OCI-LY7 (cell line): Measurements from ENCODE around the gene HSP90AB1. TPM values are rescaled to one million over a fixed set of nuclear protein-coding genes. Genes with fewer than 3 reads are reported as not detected.

Experiments used
- BruUV-seq: library from RNA; stranded (reverse); fragments of 400-500 nt; replicated peaks from 2 replicates; lab custom pipeline; 2021; lab: Mats Ljungman, UMichigan
- CTCF ChIA-PET: fragments of 300-600 bp; sonication (Branson Sonifier 250); formaldehyde crosslinking; loops from one replicate; lab custom pipeline; 2022; ENCODE audit warnings: antibody characterized with exemption; ENCODE audit not compliant: unreplicated experiment; lab: Charles Lee
- POLR2A ChIA-PET: fragments of 300-600 bp; sonication (Branson Sonifier 250); formaldehyde crosslinking; loops from one replicate; lab custom pipeline; 2022; ENCODE audit warnings: antibody characterized with exemption; lab: Charles Lee
- DNase-seq: peaks from one replicate; pipeline ENCODE4 v3.0.0-alpha.2; 2015; ENCODE audit warnings: low spot score
- H2AFZ ChIP-seq: fragments of 200-600 bp; sonication (generic), shearing (Covaris generic); 2 replicates; pipeline ENCODE4 v1.6.1; 2014; ENCODE audit warnings: mild to moderate bottlenecking, antibody characterized with exemption, low read length, moderate library complexity
- H3K27ac ChIP-seq: fragments of 200-600 bp; sonication (generic); 2 replicates; pipeline ENCODE4 v1.5.1; 2014; ENCODE audit warnings: mixed run types, low read depth, mild to moderate bottlenecking, moderate library complexity, low read length, inconsistent platforms; ENCODE audit not compliant: poor library complexity, severe bottlenecking
- H3K36me3 ChIP-seq: fragments of 200-600 bp; sonication (generic); 2 replicates; pipeline ENCODE4 v1.6.1; 2014; ENCODE audit warnings: mild to moderate bottlenecking, antibody characterized with exemption, low read length, moderate library complexity, mixed read lengths; ENCODE audit not compliant: insufficient read depth
- H3K4me1 ChIP-seq: fragments of 200-600 bp; sonication (generic); 2 replicates; pipeline ENCODE4 v1.5.1; 2014; ENCODE audit warnings: mild to moderate bottlenecking, low read length; ENCODE audit not compliant: insufficient read depth, poor library complexity, severe bottlenecking
- H3K4me2 ChIP-seq: fragments of 200-600 bp; sonication (generic); 2 replicates; pipeline ENCODE4 v1.6.1; 2014; ENCODE audit warnings: mild to moderate bottlenecking, low read length
- H3K4me3 ChIP-seq: fragments of 200-600 bp; sonication (generic); 2 replicates; pipeline ENCODE4 v1.5.1; 2014; ENCODE audit warnings: mild to moderate bottlenecking, low read depth, low read length; ENCODE audit not compliant: poor library complexity, severe bottlenecking
- H3K79me2 ChIP-seq: fragments of 200-600 bp; sonication (generic); 2 replicates; pipeline ENCODE4 v1.6.1; 2016; ENCODE audit warnings: low read depth, mild to moderate bottlenecking, low read length, moderate library complexity, mixed read lengths; ENCODE audit not compliant: insufficient read depth
- H3K9me2 ChIP-seq: fragments of 200-600 bp; sonication (generic); 2 replicates; pipeline ENCODE4 v1.6.1; 2016; ENCODE audit warnings: mild to moderate bottlenecking, low read length, mixed read lengths; ENCODE audit not compliant: insufficient read depth
- H3K9me3 ChIP-seq: fragments of 200-600 bp; sonication (generic); 2 replicates; pipeline ENCODE4 v1.6.1; 2014; ENCODE audit warnings: mild to moderate bottlenecking, mixed run types, low read length, mixed read lengths
- H4K20me1 ChIP-seq: fragments of 200-600 bp; sonication (generic); 2 replicates; pipeline ENCODE4 v1.6.1; 2014; ENCODE audit warnings: mild to moderate bottlenecking, antibody characterized with exemption, low read length, moderate library complexity, mixed read lengths; ENCODE audit not compliant: insufficient read depth
- CTCF ChIP-seq: fragments of 200-600 bp; sonication (generic); conservative IDR thresholded peaks from 2 replicates; pipeline ENCODE4 v1.5.1; 2014; ENCODE audit warnings: mild to moderate bottlenecking, antibody characterized with exemption, low read length, moderate library complexity, mixed read lengths
- EZH2phosphoT487 ChIP-seq: fragments of 200-600 bp; sonication (generic); IDR thresholded peaks from 2 replicates; pipeline ENCODE4 v1.6.1; 2018; ENCODE audit warnings: low read depth, borderline replicate concordance, mild to moderate bottlenecking, mixed run types, antibody characterized with exemption, low read length, moderate library complexity, mixed read lengths
- intact Hi-C: fragments of 100-400 bp; cut with micrococcal nuclease; formaldehyde crosslinking; loops from one replicate; pipeline ENCODE4 v1.10.0; 2022; ENCODE audit not compliant: unreplicated experiment
- total RNA-seq, 2 experiments: library from RNA; depleted of rRNA in 1 of 2; stranded (reverse); fragments of >200 nt in 1 of 2; shearing (Covaris generic) in 1 of 2; gene quantifications; 2 replicates each; pipeline ENCODE4 v1.2.3, GENCODE V29; 2014 to 2022

HSP90AB1 gene
- total RNA-seq, 2 experiments from 2014 or later, result 911 to 1,282 TPM

GRCh38 chr6:44257753-44258324, 10.9 kb downstream of the HSP90AB1 start:
- Histone ChIP-seq H3K79me2 (peaks cover 20% of the 10 kb centered on the region; the same call in 1 of the 2 replicates), H3K4me1 (peaks cover 79% of the 10 kb centered on the region), H2AFZ (peak overlapping the region; percentile 82; the same call in 1 of the 2 replicates), H3K9me2 (no peaks in the 10 kb centered on the region), H4K20me1 (peaks cover 4% of the 10 kb centered on the region; the same call in 1 of the 2 replicates), H3K9me3 (no peaks in the 10 kb centered on the region), H3K27ac (peak overlapping the region; percentile 54), H3K4me3 (peak overlapping the region; percentile 91), H3K4me2 (peak overlapping the region; percentile 100), H3K36me3 (peaks cover 86% of the 10 kb centered on the region)
- intact Hi-C loops, result no loop called here
- no TSS peak for BruUV-seq
- TF ChIP-seq EZH2phosphoT487 (no peak), CTCF (peak; percentile 49; the same call in 1 of the 2 replicates)
- no peak for DNase-seq
- ChIA-PET POLR2A (interaction anchor here (2.1 kb wide), 1 partner anchor 11 kb away, joined by 19 read pairs; the partner anchor contains the start of gene HSP90AB1), CTCF (no interaction called here)

DNA sequence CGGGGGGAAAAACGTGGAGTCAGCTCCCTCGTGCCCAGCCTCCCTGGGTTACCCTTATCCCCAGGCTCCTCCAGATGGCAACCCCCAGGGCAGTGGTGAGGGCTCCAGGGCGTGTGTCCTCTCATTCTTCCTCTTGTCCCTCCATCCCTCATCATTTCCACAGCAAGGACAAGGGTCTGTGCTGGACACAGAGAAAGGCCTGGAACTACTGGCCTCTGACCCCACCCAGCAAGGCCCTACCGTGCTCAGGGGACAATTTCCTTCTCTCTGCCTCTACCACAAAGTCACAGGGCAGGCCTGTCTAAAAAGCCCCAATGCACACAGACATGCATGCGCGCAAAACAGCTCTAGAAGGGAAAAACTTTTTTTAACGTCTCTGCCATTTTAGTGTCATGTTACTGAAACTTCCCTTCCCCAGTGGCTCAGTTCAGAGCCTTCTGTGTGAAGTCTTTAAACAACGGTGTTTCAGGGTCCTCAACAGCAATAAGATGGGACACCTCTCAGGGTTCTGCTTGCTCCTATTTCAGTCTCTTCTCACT, 11.5 kb downstream of the HSP90AB1 start:
- H3K27ac ChIP-seq, result peak overlapping the region; percentile 54
- DNase-seq, result no peak
- H3K4me2 ChIP-seq, result peak overlapping the region; percentile 100
- no peak overlapping the region for H3K4me3 ChIP-seq
- intact Hi-C loops, result no loop called here
- CTCF ChIA-PET, result no interaction called here
- H3K4me1 ChIP-seq, result peaks cover 81% of the 10 kb centered on the region
- TF ChIP-seq EZH2phosphoT487, result no peak
- TF ChIP-seq CTCF, result no peak
- H3K79me2 ChIP-seq, result peaks cover 26% of the 10 kb centered on the region
- POLR2A ChIA-PET, result no interaction called here
- no peak overlapping the region for H2AFZ ChIP-seq
- BruUV-seq, result TSS peak; percentile 34
- peaks cover under 1% of the 10 kb centered on the region; the same call in 1 of the 2 replicates for H4K20me1 ChIP-seq
- peaks cover 85% of the 10 kb centered on the region for H3K36me3 ChIP-seq
- H3K9me2 ChIP-seq, result no peaks in the 10 kb centered on the region
- H3K9me3 ChIP-seq, result no peaks in the 10 kb centered on the region

- Histone ChIP-seq H2AFZ (no peak overlapping the region), H3K79me2 (peaks cover 31% of the 10 kb centered on the region), H3K4me2 (no peak overlapping the region), H3K4me1 (peaks cover 77% of the 10 kb centered on the region), H3K4me3 (no peak overlapping the region), H3K36me3 (peaks cover 80% of the 10 kb centered on the region), H3K9me2 (no peaks in the 10 kb centered on the region), H4K20me1 (no peaks in the 10 kb centered on the region), H3K9me3 (no peaks in the 10 kb centered on the region), H3K27ac (peak overlapping the region; percentile 54)
- no TSS peak for BruUV-seq
- no peak for DNase-seq
- POLR2A ChIA-PET, result no interaction called here
- CTCF ChIA-PET, result no interaction called here
- intact Hi-C loops, result no loop called here
- TF ChIP-seq CTCF (no peak), EZH2phosphoT487 (no peak)
These were observed 12.0 kb downstream of the HSP90AB1 start for GRCh38 chr6:44258921-44259320.
